Activated T-helper 9 cell treated with anti-CD3 and anti-CD28 coated beads, Interleukin-2, amount 50 U/mL, for 16 hours (primary cell): ENCODE results near the gene GABRR2.
A peak's percentile ranks its signal among the peaks of the same experiment; 100 is the strongest.

ENCODE experiments used
- DNase-seq: peaks from one replicate; pipeline ENCODE4 v3.0.0-alpha.2; 2020; ENCODE audit warnings: low read depth

The GABRR2 gene

DNA sequence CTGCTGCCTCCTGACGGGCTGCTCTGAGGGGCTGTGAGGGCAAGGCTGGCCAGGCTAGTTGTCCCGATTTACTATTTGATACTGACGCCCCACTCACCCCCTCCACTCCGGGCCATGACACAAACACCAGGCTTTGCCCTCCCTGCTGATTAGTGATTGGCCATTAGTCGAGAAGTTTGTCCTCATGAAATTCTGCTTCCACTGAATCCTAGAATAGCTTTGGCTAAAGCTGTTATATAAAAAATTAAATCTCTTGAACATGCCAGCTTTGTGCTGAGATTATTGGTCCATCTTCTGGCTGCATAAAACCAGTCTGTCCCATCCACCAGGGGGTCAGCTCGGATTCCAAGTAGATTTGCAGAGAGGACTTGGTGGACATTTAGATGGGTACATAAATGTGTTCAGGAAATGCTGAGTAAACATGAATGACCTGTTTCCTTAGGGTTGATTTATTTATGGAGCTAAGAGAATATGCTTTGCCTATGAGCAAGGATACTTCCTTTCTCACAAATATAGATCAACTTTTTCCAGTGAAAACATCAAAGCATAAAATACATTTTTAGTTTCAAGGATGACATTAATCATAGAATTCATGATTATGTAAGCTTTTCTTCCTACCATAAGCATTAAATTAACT lies at the start of gene GABRR2:
Gene GABRR2 (minus strand): TSS at position 51 of the 637 bp plus-strand sequence. CDS start 134 bp downstream, outside the sequence.
- DNase-seq = no peak

DNA sequence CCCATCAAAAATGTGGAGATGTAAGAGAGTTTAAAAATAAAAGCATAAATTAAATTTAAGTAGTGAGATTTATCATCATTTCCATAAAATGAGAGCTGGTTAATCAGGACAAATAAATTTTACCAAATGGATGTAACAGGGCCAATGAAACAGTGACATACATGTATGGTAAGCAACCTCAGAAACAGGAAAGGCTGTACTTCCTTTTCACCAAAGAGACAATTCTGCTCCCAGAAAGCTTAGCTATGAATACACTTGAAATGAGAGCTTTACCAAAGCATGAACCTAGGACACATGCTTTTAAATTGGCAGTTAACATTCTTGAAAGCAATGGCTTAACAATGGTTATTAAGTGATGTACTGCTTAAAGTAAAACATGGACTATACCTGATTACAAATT lies 49.5 kb upstream of the GABRR2 start:
- no peak for DNase-seq

- no peak for DNase-seq
These were observed 46.1 kb upstream of the GABRR2 start for GRCh38 chr6:89361171-89361570.

- DNase-seq = no peak
These were observed 45.4 kb upstream of the GABRR2 start for GRCh38 chr6:89360415-89360999.

GRCh38 chr6:89359561-89359960 lies 44.5 kb upstream of the GABRR2 start:
- no peak for DNase-seq

DNA sequence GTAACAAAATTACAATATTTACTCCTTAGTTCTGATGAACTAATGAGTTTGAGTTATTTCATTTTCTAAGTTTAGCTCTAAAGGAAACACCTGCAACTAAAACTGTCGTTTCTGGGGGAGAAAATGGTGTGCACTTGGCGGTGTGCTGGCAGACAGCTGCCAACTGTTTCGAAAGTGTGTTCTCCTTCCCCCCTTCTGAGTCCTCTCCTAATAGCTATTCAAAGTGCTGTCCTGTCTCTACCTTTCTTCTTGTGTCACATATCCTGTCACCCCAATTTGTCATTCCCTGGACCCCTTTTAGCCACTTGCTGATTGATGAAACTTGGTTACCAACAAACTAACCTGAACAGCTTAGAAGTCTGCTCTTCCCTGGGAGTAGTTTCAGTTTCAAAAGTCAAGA lies 42.3 kb upstream of the GABRR2 start:
- no peak for DNase-seq

DNA sequence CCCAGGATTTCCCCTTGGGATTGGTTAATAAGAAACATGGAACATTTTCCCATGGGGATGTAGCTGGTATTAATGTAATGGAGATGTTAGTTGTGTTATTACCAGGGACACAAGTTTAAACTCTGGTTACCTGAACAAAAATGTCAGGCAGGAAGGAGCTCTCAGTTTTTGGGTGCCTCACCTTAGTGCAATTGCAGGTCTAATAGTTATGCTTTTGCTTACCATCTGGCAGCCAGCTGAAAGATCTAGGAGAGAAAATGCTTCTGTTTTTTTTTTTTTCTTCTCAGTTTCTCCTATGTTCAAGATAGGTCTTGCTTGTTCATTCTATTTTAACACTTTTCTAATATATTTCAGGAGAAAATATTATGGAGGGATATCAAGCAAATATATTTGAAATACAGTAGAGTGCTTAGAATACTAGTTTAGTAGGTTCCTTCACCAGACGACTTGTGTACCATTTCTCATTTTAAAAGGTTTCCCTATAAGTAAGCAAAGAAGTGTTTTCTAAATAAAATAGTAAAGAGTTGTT lies 41.6 kb upstream of the GABRR2 start:
- no peak for DNase-seq

DNA sequence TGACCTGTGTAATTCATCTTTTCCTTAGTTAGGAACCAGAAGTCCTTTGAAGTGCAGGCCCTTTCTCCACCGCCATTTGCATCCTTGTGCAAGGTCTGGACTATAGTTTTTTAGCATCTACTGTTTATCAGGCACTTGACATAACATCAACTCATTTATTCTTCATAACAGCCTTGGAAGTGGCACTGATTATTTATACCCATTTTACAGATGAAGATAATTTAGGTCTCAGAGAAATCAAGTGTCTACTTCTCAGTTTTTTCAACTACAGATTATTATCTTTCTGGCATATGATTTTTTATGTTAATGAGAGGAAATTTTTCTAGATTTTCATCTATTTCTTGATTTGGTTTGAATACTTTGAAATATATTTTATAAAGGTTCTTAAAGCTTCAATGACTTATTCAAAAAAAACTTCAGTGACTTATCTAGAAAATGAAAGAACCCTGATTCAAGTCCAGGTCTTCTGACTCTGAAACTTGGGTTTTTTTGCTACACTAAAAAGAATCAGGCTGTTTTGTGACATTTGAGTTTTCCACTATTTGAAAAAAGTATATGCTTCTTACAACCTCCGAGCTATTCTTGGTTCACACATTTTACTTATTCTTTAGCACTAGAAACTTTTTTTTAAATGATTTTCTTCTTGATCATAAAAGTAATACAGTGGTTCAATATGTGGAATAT lies 40.6 kb upstream of the GABRR2 start:
- DNase-seq = no peak

GRCh38 chr6:89353702-89354392 lies 38.7 kb upstream of the GABRR2 start:
- DNase-seq = no peak

DNA sequence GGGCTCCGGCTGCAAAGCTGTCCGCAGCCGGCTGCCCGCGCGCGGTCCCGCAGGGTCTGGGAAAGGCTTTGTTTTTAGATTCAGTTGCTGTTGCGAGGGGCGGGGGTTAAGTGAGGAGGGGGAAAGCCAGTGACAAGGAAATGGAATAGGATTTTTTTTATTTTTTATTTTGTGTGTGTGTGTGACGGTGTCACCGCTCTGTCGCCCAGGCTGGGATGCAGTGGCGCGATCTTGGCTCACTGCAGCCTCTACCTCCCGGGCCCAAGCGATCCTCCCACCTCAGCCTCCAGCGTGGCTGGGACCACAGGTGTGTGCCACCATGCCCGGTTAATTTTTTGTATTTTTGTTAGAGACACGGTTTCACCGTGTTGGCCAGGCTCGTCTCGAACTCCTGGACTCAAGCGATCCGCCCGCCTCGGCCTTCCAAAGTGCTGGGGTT lies 38.0 kb upstream of the GABRR2 start:
- no peak for DNase-seq

DNA sequence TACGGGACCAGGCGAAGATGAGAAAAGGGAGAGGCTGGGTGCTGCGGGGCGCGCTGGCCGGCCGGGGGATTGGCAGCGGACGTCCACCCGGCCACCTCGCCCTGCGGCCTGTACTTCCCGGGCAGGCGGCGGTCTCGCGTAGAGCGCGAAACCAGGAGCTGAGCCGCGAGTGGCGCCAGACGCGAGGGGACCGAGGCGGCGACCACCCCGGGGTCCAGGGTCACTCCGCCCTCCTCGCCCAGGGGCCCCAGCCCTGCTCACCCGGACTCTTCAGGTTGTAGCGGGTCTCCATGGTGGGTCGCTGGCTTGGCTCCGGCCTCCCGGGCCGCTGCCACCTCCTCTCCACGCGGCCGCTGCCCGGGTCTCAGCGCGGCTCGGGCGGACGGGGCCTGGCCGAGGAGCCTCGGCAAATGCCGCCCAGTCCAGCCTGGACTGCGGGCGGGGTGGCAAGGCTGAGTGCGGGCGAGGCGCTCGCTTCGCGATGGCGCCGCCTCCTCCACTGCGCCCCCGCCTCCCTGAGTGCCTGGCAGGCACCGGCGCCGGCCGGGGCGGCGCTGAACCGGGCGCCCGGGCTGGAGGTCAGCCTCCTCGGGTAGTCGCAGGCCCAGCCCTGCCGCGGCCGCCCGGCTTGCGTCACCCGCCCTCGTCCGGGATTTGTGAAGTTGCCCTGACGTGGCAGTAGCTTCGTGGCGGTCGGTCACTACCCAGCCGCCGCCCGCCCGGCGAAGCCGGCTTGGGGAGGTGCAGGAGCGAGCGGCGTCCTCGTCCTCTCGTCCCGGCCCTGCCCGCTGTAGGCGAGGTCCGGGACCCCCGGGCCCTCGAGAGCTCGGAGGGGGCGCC lies 37.4 kb upstream of the GABRR2 start, which contains the start of gene UBE2J1:
Gene UBE2J1 (minus strand): TSS at position 445 of the 840 bp plus-strand sequence. CDS start 153 bp downstream, at position 292.
- peak; percentile 65 for DNase-seq

- DNase-seq = no peak
These were observed 36.7 kb upstream of the GABRR2 start for GRCh38 chr6:89351671-89352277.

- DNase-seq = no peak
These were observed 35.3 kb upstream of the GABRR2 start for GRCh38 chr6:89350281-89350966.

- DNase-seq = no peak
These were observed 33.3 kb upstream of the GABRR2 start for GRCh38 chr6:89348372-89348771.

DNA sequence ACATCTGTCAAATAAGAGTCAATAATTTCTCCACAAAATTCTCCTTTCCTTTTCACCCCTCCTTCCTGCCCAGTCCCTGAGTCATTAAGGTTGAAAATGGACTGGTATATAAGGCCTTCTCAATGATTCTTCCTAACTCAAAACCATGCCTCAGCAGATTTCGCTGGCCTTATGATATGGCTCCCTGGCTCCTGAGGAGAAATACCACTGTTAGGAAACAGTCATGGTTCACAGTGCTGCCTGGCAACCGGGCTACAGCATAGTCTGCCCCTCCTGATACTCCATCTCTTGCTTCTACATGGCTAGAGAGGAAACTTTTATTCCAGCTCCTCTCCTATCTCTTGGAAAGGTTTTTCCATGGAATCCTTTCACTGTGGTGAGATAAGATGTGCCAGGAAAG lies 32.7 kb upstream of the GABRR2 start:
- no peak for DNase-seq

GRCh38 chr6:89346433-89346832 lies 31.3 kb upstream of the GABRR2 start:
- DNase-seq = no peak

DNA sequence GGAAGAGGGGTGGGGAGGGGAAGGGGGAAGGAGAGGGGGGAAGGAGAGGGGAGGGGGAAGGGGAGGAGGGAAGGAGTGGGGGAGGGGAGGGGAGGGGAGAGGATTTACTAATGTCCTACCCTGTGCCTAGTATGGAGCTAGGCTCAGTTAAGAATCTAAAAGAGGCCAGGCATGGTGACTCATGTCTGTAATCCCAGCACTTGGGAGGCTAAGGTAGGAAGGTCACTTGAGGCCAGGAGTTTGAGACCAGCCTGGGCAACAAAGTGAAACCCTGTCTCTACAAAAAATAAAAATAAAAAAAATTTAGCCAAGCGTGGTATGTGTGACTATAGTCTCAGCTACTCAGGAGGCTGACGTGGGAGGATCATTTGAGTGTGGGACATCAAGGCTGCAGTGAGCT lies 24.5 kb upstream of the GABRR2 start:
- DNase-seq = no peak

DNA sequence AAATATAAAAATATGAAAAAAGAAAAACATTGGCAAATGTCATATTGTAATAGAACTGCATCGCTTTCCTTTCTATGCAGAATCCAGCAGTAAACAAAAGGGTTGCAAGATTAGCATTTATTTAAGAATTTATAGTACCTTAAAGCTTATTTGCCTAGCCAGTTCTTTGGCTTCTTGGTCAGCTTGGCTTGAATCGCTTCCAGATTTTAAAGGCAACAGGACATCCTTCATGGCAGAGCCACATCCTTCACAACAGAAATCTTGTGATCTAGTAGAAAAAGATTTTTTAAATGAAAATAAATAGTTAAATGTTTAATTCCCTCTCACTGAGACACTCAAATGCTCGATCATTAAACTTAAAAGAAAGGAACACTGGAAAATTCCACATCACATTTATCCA lies 20.1 kb upstream of the GABRR2 start:
- DNase-seq = no peak

DNA sequence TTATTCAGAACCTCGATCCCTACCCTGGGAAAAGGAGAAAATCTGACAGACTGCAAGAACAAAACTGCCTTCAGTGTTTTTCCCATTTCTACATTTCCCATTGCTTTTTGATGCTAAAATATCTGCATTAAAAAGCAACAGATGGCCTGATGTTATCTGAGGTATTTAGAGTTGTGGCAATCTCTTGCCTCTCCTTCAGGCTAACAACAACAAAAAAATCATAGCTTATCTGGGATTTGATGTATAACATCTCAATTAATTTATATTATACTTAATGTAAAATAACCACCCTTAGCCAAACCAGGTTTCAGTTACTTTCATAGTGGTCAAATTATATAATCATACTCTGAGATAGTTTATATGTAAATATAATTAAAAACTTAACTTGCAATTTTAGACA lies 15.8 kb upstream of the GABRR2 start:
- no peak for DNase-seq

- DNase-seq = no peak
These were observed 13.9 kb upstream of the GABRR2 start for GRCh38 chr6:89328976-89329375.

DNA sequence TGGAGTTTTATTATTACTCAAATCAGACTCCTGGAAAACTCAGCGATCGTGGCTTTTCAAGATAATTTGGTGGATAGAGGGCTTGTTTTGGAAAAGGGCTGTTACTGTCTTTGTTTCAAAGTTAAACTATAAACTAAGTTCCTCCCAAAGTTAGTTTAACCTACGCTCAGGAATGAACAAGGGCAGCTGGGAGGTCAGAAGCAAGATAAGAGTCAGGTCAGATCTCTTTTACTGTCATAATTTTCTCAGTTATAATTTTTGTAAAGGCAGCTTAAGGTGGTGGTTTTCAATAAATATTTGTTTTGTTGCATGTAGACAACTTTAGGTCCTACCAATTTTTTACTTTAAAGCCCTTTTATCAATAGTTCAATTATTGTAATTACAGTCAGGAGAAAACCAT lies 9.2 kb upstream of the GABRR2 start:
- no peak for DNase-seq
